AG09319 (cell line): ENCODE data around the gene SLC44A4.

Experiments
- DNase-seq: peaks from one replicate; pipeline ENCODE4 v3.0.0-alpha.2; 2010; ENCODE audit warnings: low read depth; ENCODE audit errors: extremely low read depth
- CTCF ChIP-seq: IDR thresholded peaks from 2 replicates; pipeline ENCODE4 v1.5.1; 2011; ENCODE audit warnings: low read depth, mild to moderate bottlenecking, inconsistent platforms, low read length, moderate library complexity

Gene SLC44A4

GRCh38 chr6:31881136-31881859 lies 2.5 kb upstream of the SLC44A4 start:
- no peak for DNase-seq
- TF ChIP-seq CTCF = no peak

- DNase-seq = no peak
- TF ChIP-seq CTCF = no peak
These were observed 1.8 kb upstream of the SLC44A4 start for GRCh38 chr6:31880616-31881015.

- TF ChIP-seq CTCF = no peak
- DNase-seq = no peak
These were observed 1.1 kb upstream of the SLC44A4 start for GRCh38 chr6:31879901-31880300.

GRCh38 chr6:31879143-31879542 lies 346 bp upstream of the SLC44A4 start:
- no peak for TF ChIP-seq CTCF
- no peak for DNase-seq

GRCh38 chr6:31878222-31878621 lies 575 bp downstream of the SLC44A4 start:
- no peak for DNase-seq
- TF ChIP-seq CTCF = no peak

- DNase-seq = no peak
- no peak for TF ChIP-seq CTCF
These were observed 1.1 kb downstream of the SLC44A4 start for GRCh38 chr6:31877651-31878161.

GRCh38 chr6:31877125-31877650 lies 1.6 kb downstream of the SLC44A4 start:
- TF ChIP-seq CTCF = no peak
- DNase-seq = no peak
